Body of pancreas (tissue), 4 donors: Measurements from ENCODE around the gene ISYNA1.

ENCODE experiments used
- CTCF ChIP-seq, 7 experiments: fragments of 450-650 bp in 4 of 7; fragments of 200-600 bp in 3 of 7; sonication (generic) in 3 of 7; IDR thresholded peaks; one replicate each; pipeline ENCODE4 v1.5.1; 2016 to 2019; ENCODE audit warnings: antibody characterized with exemption in 7 of 7
- POLR2A ChIP-seq, 3 donors: fragments of 450-650 bp; IDR thresholded peaks; one replicate each; pipeline ENCODE4 v1.6.1; 2016; ENCODE audit warnings: antibody characterized with exemption in 3 of 3, mild to moderate bottlenecking in 2 of 3

- TF ChIP-seq CTCF (IDR thresholded peaks at IDR 0.05) (no peak), POLR2A (IDR thresholded peaks at IDR 0.05) (no peak)
These were observed 1.1 kb downstream of the ISYNA1 start for GRCh38 chr19:18436671-18437490.
